Measurements from ENCODE around the gene ST3GAL3. TPM values are rescaled to one million over a fixed set of nuclear protein-coding genes. Genes with fewer than 3 reads are reported as not detected.

The ST3GAL3 gene
- total RNA-seq, 1 experiment from 2014 or later, result 8.6 TPM

GRCh38 chr1:43946236-43947060 lies 239.1 kb downstream of the ST3GAL3 start, which contains the start of gene IPO13:
TSS of gene IPO13 (plus strand) at chr1:43946950. CDS start at chr1:43947601, 651 bp downstream.
- CTCF ChIA-PET, result interaction anchor here (0.6 to 9.9 kb wide), 13 partner anchors 12 to 240 kb away, joined by 3 to 172 read pairs (median 4); partner anchors contain the start of genes ARTN, ATP6V0B, DPH2 and ST3GAL3
- Mint-ChIP-seq H3K9me3 (no peaks in the 10 kb centered on the region), H3K36me3 (peaks cover 5% of the 10 kb centered on the region; the same call in 1 of the 2 replicates), H3K4me1 (peaks cover 37% of the 10 kb centered on the region), H3K27ac (peak within 1 kb of the TSS; percentile 93), H3K27me3 (ENCODE audit: low read depth) (no peaks in the 10 kb centered on the region), H3K4me3 (peak within 1 kb of the TSS; percentile 83)
- peak; percentile 98 for DNase-seq (ENCODE audit: low spot score)
- POLR2A ChIA-PET, result interaction anchor here (0.7 to 1.5 kb wide), 4 partner anchors 12 to 296 kb away, joined by 3 to 8 read pairs (median 4); partner anchors contain the start of genes ARTN and KDM4A
- ATAC-seq, result peak; percentile 91
- TF ChIP-seq HMGA2 (CRISPR knock-in tag; IDR thresholded peaks at IDR 0.05) (no peak), FOXK1 (CRISPR knock-in tag; IDR thresholded peaks at IDR 0.05) (peak; percentile 70), ZNF532 (CRISPR knock-in tag; IDR thresholded peaks at IDR 0.05; ENCODE audit: borderline replicate concordance) (no peak), ARID4B (CRISPR knock-in tag; IDR thresholded peaks at IDR 0.05; ENCODE audit: borderline replicate concordance) (0 out of 2 replicates have a peak, but pooled peaks have one; percentile 39), MAX (CRISPR knock-in tag; IDR thresholded peaks at IDR 0.05) (peak; percentile 98), CTCF (IDR thresholded peaks at IDR 0.05) (peak; percentile 66), ZBTB21 (CRISPR knock-in tag; IDR thresholded peaks at IDR 0.05; ENCODE audit: borderline replicate concordance) (0 out of 2 replicates have a peak, but pooled peaks have one; percentile 31), ETV6 (CRISPR knock-in tag; IDR thresholded peaks at IDR 0.05) (peak; percentile 95), PRRX2 (CRISPR knock-in tag; IDR thresholded peaks at IDR 0.05) (no peak), USF2 (CRISPR knock-in tag; IDR thresholded peaks at IDR 0.05) (peak; percentile 95), IRF2 (CRISPR knock-in tag; IDR thresholded peaks at IDR 0.05; ENCODE audit: borderline replicate concordance, low read depth) (no peak), ZNF232 (CRISPR knock-in tag; IDR thresholded peaks at IDR 0.05) (0 out of 2 replicates have a peak, but pooled peaks have one; percentile 50), ZNF423 (CRISPR knock-in tag; IDR thresholded peaks at IDR 0.05) (no peak), TCF7 (CRISPR knock-in tag; IDR thresholded peaks at IDR 0.05; ENCODE audit: low read depth) (no peak), ELF4 (CRISPR knock-in tag; IDR thresholded peaks at IDR 0.05; ENCODE audit: low read depth) (no peak), TP53 (CRISPR knock-in tag; IDR thresholded peaks at IDR 0.05) (peak; percentile 63; the same call in 1 of the 2 replicates), TEAD1 (CRISPR knock-in tag; IDR thresholded peaks at IDR 0.05) (peak; percentile 89), RORB (CRISPR knock-in tag; IDR thresholded peaks at IDR 0.05) (peak; percentile 44; the same call in 1 of the 2 replicates), HMGXB4 (CRISPR knock-in tag; IDR thresholded peaks at IDR 0.05) (peak; percentile 97), E2F5 (CRISPR knock-in tag; IDR thresholded peaks at IDR 0.05) (peak; percentile 68), CREM (CRISPR knock-in tag; IDR thresholded peaks at IDR 0.05) (peak; percentile 32; the same call in 1 of the 2 replicates), JUN (CRISPR knock-in tag; IDR thresholded peaks at IDR 0.05) (no peak)

All from WTC11 (cell line).